GM19023 (cell line): Measurements from ENCODE around the gene PCDHB8.
"Not testable (repeated sequence)": the region's sequence is repeated elsewhere in the genome, so short reads cannot be mapped to it uniquely, and the experiment has no call there.

ENCODE experiments used
- ATAC-seq: cut with Tn5 transposase; IDR thresholded peaks from one replicate; pipeline ENCODE4 v1.9.1; 2021; ENCODE audit warnings: mild to moderate bottlenecking, moderate library complexity; ENCODE audit not compliant: unreplicated experiment

Gene PCDHB8

DNA sequence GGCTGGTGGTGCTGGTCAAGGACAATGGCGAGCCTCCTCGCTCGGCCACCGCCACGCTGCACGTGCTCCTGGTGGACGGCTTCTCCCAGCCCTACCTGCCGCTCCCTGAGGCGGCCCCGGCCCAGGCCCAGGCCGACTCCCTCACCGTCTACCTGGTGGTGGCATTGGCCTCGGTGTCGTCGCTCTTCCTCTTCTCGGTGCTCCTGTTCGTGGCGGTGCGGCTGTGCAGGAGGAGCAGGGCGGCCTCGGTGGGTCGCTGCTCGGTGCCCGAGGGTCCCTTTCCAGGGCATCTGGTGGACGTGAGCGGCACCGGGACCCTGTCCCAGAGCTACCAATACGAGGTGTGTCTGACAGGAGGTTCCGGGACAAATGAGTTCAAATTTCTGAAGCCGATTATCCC lies 47.8 kb downstream of the PCDHB8 start:
- not testable (repeated sequence) for ATAC-seq
